ENCODE results near the gene EVI5. TPM values are rescaled to one million over a fixed set of nuclear protein-coding genes. Genes with fewer than 3 reads are reported as not detected.

The EVI5 gene
- total RNA-seq, 1 donor from 2014 or later, result 40.0 TPM

DNA sequence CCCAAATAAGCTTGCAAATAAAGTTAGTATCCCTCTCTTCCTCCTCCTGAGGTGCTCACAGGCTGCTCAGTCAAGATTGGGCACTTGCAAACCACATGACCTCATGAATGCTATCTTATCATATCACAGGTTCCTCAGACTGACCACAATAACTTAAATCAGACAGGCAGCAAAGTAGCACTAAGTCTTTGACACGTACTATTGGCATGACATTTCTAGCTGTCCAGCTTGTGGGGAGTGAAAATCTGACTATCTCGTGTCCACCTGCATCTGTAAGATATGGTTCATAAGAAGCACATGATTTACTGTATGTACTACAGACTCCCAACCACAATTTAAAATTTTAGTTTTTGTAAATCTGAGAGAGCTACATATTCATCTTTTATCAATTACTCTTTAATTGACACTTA is 240.1 kb downstream of the EVI5 start:
- Mint-ChIP-seq H3K27ac (no peak overlapping the region), H3K9me3 (peaks cover 3% of the 10 kb centered on the region), H3K36me3 (peaks cover 26% of the 10 kb centered on the region), H3K4me3 (no peak overlapping the region), H3K4me1 (no peaks in the 10 kb centered on the region), H3K27me3 (ENCODE audit: low read depth) (no peaks in the 10 kb centered on the region)
- DNase-seq (ENCODE audit: low spot score in 2 of 2, unreplicated experiment in 2 of 2), result no peak
- TF ChIP-seq, protein P1, sequence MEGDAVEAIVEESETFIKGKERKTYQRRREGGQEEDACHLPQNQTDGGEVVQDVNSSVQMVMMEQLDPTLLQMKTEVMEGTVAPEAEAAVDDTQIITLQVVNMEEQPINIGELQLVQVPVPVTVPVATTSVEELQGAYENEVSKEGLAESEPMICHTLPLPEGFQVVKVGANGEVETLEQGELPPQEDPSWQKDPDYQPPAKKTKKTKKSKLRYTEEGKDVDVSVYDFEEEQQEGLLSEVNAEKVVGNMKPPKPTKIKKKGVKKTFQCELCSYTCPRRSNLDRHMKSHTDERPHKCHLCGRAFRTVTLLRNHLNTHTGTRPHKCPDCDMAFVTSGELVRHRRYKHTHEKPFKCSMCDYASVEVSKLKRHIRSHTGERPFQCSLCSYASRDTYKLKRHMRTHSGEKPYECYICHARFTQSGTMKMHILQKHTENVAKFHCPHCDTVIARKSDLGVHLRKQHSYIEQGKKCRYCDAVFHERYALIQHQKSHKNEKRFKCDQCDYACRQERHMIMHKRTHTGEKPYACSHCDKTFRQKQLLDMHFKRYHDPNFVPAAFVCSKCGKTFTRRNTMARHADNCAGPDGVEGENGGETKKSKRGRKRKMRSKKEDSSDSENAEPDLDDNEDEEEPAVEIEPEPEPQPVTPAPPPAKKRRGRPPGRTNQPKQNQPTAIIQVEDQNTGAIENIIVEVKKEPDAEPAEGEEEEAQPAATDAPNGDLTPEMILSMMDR (IDR thresholded peaks at IDR 0.05; ENCODE audit: unreplicated experiment), result no peak

DNA sequence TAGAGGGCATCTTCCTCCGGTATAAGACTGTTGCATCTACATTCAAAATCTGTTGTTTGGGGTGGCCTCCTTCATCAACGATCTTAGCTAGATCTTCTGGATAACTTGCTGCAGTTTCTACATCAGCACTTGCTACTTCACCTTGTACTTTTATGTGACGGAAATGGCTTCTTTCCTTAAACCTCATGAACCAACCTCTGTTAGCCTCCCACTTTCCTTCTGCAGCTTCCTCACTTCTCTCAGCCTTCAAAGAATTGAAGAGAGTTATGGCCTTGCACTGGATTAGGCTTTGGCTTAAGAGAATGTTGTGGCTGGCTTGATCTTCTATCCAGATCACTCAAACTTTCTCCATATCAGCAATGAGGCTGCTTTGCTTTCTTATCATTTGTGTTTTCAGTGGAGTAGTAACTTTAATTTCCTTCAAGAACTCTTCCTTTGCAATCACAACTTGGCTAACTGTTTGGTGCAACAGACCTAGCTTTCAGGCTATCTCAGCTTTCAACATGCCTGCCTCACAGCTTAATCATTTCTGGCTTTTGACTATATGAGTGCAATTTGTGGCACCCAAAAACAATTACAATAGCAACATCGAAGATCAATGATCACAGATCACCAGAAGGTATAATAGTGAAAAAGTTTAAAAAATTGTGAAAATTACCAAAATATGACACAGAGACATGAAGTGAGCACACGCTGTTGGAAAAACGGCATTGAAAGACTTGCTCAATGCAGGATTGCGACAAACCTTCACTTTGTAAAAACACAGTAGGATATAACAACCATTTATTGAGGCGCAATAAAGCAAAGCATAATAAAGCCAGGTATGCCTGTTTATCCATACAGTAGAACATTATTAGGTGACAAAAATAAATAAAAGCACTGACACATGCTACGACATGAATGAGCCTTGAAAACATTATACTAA is 241.5 kb downstream of the EVI5 start:
- no peaks in the 10 kb centered on the region for H3K27me3 Mint-ChIP-seq (ENCODE audit: low read depth)
- no peak overlapping the region for H3K4me3 Mint-ChIP-seq
- no peaks in the 10 kb centered on the region for H3K9me3 Mint-ChIP-seq
- H3K36me3 Mint-ChIP-seq, result peaks cover 23% of the 10 kb centered on the region
- no peak overlapping the region for H3K27ac Mint-ChIP-seq
- DNase-seq (ENCODE audit: low spot score in 2 of 2, unreplicated experiment in 2 of 2), result no peak
- TF ChIP-seq, protein P1 (IDR thresholded peaks at IDR 0.05; ENCODE audit: unreplicated experiment), result no peak
- H3K4me1 Mint-ChIP-seq, result peaks cover 4% of the 10 kb centered on the region

DNA sequence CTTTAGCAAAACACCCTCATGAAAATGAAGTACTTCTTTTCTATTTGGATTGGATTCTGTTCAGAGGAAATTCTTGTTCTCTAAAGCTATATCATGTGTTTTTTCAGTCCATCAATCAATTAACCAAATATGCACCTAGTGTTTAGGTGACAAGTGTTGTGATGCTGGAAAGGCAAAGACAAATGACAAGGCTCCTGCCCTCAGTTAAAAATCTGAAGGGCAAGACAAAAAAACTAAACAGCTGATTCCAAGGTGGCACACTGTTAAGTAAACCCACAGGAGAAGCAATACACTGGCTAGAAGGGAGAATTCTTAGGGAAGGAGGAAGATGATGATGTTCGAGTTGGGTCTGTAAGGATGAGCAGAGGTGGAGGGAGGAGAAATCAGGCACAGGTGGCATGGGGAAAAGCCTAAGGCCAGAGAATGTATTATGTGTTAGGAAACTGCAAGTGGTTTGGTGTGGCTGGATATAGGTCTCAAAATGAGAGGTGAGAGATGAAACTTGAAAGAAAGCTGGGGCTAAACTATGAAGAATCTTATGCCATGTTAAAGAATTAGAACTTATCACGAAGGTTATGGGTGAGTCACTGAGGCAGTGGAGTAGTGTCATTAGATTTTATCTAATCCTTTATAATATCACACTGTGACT is 246.4 kb downstream of the EVI5 start:
- peaks cover 14% of the 10 kb centered on the region for H3K9me3 Mint-ChIP-seq
- H3K27me3 Mint-ChIP-seq (ENCODE audit: low read depth), result no peaks in the 10 kb centered on the region
- peaks cover 29% of the 10 kb centered on the region for H3K36me3 Mint-ChIP-seq
- DNase-seq (ENCODE audit: low spot score in 2 of 2, unreplicated experiment in 2 of 2), result no peak
- TF ChIP-seq, protein P1 (IDR thresholded peaks at IDR 0.05; ENCODE audit: unreplicated experiment), result no peak
- peaks cover 15% of the 10 kb centered on the region for H3K4me1 Mint-ChIP-seq
- H3K4me3 Mint-ChIP-seq, result no peak overlapping the region
- H3K27ac Mint-ChIP-seq, result no peak overlapping the region

DNA sequence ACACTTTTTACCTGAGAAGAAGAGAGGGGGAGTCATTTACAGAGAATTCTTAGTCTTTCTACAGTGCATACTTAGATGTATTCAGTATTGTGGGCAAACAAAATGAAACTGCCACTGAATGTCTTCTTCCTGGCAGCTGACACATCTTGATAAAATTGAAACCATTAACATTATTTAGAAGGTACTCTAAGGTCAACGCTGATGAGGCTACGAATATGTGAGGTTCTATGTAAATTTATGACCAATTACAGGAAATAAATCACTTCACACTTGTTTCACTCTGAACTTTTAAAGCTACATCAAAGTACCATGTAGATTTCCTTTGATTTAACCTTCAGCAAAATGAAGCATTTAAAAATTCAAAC is 246.9 kb downstream of the EVI5 start:
- no peak for DNase-seq (ENCODE audit: low spot score in 2 of 2, unreplicated experiment in 2 of 2)
- H3K27me3 Mint-ChIP-seq (ENCODE audit: low read depth), result no peaks in the 10 kb centered on the region
- peaks cover 29% of the 10 kb centered on the region for H3K36me3 Mint-ChIP-seq
- H3K27ac Mint-ChIP-seq, result no peak overlapping the region
- TF ChIP-seq, protein P1 (IDR thresholded peaks at IDR 0.05; ENCODE audit: unreplicated experiment), result no peak
- H3K9me3 Mint-ChIP-seq, result peaks cover 14% of the 10 kb centered on the region
- no peak overlapping the region for H3K4me3 Mint-ChIP-seq
- H3K4me1 Mint-ChIP-seq, result peaks cover 15% of the 10 kb centered on the region

DNA sequence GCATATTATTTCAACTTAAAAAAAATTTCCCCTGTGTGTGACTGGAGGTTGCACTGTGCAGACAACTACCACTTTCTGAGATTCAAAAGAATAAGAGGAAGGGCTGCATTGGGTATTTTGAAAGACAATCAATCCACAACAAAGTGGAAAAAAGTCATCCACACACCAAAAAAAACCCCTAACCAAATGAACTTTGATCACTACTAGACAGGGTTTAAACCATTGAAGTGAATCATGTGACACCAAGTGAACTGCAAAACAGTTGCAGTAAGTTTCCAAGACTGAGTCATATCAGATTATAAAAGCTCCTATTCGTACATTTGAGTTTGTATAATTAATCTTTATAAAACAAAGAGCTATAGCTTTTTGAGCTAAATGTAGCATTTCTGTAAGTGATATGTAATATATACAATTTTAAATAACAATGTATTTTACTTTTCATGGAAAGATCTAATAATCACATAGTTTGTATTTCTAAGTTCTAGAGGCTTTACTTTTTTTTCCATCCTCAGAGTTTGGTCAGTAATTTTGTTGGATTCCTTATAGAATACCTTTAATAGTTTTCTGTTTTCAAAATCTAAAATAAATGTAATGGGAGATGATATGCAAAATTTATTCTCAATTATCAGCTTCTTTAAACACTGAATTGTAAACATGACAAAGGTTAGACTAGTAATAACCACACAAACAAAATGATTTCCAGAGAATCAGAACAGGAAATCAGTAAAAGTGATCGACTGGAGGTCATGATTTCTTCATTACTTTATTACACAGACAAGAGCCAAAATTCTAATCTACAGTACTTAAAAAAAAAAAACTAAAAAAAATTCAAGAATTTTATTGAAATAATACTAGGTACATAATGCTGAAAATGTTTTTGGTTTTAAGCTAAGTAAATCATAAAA is 247.7 kb downstream of the EVI5 start:
- TF ChIP-seq, protein P1 (IDR thresholded peaks at IDR 0.05; ENCODE audit: unreplicated experiment), result no peak
- H3K4me3 Mint-ChIP-seq, result no peak overlapping the region
- H3K27me3 Mint-ChIP-seq (ENCODE audit: low read depth), result no peaks in the 10 kb centered on the region
- H3K4me1 Mint-ChIP-seq, result peaks cover 15% of the 10 kb centered on the region
- no peak for DNase-seq (ENCODE audit: low spot score in 2 of 2, unreplicated experiment in 2 of 2)
- H3K27ac Mint-ChIP-seq, result no peak overlapping the region
- H3K36me3 Mint-ChIP-seq, result peaks cover 32% of the 10 kb centered on the region
- peaks cover 20% of the 10 kb centered on the region for H3K9me3 Mint-ChIP-seq
